HG03575 (cell line): ENCODE measurements around the gene MAPK8IP1.
"Not testable (repeated sequence)": the region's sequence is repeated elsewhere in the genome, so short reads cannot be mapped to it uniquely, and the experiment has no call there.

ENCODE experiments used
- ATAC-seq: cut with Tn5 transposase; IDR thresholded peaks from one replicate; pipeline ENCODE4 v1.9.1; 2021; ENCODE audit not compliant: unreplicated experiment, insufficient number of reproducible peaks, low FRiP score; ENCODE audit errors: extremely low read depth

MAPK8IP1 gene

DNA sequence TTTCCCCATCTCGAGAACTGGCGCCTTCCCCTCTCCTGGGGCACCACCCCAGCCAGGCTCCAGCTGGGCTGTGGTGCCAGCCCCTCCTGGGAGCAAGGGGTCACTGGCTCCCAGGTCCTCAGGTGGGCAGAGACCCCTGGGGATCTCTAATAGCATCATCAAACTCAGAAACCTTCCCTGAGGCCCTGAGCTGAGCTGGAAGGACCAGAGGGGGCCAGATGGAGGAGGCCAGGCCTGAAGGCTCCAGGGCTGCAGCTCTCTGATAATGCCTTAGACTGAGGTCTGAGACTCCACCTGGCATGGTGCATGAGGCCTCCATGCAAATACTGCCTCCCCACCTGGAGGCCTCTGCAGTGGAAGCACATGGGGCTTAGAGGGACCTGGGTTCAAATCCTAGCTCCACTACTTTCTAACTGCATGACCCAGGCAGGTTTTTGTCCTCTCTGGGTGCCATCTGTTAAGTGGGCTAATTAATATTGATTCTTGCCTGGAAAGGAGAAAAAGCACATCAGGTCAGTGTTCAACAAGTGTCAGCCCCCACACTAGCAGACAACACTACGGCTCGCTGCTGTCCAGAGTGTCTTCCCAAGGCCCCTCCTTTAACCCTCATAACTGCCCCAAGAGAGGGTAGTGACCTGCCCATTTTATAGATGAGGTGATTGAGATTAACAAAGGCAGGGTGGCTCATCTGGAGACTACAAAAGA lies 1.5 kb downstream of the MAPK8IP1 start:
- no peak for ATAC-seq

DNA sequence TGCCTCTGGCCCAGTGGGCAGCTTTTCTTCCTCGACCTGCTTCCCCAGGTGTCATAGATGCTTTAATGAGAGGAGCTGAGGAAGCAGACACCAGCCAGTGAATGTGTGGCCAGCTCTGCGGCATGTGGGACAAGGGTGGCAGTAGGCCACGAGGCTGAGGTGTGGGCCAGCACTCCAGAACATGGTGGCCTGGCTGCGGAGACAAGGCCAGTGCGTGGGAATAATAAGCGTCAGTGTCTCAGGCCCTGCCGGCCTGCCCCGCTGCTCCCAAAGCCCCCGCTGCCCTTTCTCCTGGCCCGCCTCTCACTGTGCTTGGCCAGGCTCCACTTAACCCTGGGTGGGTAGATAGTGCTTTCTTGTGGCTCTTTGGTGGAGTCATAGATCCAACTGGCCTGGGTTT lies 2.1 kb downstream of the MAPK8IP1 start:
- no peak for ATAC-seq

- no peak for ATAC-seq
These were observed 4.1 kb downstream of the MAPK8IP1 start for GRCh38 chr11:45889555-45889954.

GRCh38 chr11:45889966-45890365 lies 4.5 kb downstream of the MAPK8IP1 start:
- no peak for ATAC-seq

- no peak for ATAC-seq
These were observed 5.6 kb downstream of the MAPK8IP1 start for GRCh38 chr11:45890886-45891550.

- no peak for ATAC-seq
These were observed 7.4 kb downstream of the MAPK8IP1 start for GRCh38 chr11:45892856-45893255.

DNA sequence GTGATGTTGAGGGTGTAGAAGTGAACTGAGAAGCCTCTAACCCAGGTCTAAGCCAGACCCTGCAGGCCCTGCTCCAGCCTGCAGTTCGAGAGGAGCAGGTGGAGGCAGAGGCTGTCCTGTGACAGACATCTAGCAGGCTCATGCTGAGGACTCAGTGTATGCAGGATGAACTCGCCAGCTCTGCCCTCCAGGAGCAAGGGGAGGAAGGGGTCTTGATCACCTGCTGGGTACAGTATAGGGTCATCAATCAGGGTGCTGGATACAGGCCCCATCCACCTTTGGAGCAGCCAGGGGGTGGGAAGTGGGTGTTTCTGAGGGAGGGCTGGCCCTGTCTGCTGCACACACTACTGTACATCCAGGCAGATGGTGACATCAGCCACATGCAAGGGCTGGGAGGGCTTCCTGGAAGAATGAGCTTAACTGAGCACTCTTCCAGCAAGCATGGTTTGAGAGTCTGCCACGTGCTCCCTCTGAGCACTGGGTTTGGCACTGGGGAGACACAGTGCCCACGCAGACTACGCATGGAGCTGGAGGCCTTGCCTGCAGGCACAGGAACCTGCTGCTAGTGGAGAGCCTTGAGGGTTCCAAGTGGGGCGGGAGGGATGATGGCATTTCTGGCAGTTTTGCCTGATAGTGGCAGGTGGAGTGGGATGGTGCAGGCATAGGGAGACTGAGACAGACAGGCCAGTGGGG lies 9.2 kb downstream of the MAPK8IP1 start:
- ATAC-seq, result no peak

DNA sequence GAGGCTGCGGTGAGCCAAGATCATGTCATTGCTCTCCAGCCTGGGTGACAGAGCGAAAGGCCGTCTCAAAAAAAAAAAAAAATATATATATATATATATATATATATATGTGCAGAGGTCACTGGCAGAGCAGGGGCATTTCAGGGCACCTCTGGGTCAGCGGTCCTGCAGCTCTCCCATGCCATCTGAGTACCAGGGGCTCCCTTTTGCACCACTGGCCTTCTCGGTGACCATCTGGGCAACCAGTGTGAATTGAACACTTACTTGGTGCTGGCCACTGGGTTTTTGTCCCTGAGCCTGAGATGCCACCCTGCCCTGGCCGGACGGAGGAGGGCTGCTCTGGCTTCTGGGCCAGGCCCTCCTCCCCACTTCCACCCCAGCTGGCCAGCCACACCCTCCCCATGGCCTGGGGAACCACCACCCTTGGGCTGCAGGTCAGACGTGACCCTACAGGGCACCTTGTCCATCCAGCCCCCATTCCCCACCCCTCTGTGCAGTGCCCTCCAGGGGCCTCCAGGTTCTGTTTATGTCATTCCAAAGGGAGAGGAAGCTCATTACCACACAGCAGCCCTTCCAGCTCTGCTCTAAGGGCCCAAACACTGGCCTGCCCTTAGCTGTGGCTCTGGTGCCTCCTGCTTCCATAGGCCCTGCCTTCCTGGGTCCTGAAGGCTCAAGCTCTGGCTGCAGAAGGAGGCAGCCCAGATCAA lies 10.3 kb downstream of the MAPK8IP1 start:
- no peak for ATAC-seq

DNA sequence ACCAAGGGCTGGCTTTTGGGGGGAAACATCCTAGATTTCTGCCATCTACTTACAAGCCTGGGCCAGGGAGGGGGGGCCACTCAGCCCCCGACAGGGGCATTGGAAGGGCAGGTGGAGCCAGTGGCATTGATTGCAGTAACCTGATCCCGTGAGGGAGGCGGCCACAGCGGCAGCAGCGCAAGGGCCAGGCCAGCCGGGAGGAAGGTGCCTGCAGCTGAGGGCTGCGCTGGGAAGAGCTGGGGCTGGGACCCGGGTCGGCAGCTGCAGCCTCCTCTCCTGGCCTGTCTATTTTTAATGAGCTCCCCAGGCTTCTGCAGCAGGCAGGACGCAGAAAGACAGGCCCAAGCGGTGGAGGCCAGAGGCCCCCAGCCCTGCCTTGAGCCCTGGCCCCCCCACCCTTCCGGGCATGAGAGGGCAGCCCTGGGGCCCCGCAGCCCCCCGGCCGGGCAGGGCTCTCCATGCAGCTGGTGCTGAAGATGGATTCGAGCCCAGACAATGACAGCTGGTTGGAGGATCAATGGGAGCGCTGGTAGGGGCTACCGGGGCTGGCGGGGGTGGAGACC lies 11.1 kb downstream of the MAPK8IP1 start:
- no peak for ATAC-seq

GRCh38 chr11:45897556-45897955 lies 12.1 kb downstream of the MAPK8IP1 start:
- no peak for ATAC-seq

GRCh38 chr11:45899086-45899447 lies 13.6 kb downstream of the MAPK8IP1 start:
- ATAC-seq, result no peak

DNA sequence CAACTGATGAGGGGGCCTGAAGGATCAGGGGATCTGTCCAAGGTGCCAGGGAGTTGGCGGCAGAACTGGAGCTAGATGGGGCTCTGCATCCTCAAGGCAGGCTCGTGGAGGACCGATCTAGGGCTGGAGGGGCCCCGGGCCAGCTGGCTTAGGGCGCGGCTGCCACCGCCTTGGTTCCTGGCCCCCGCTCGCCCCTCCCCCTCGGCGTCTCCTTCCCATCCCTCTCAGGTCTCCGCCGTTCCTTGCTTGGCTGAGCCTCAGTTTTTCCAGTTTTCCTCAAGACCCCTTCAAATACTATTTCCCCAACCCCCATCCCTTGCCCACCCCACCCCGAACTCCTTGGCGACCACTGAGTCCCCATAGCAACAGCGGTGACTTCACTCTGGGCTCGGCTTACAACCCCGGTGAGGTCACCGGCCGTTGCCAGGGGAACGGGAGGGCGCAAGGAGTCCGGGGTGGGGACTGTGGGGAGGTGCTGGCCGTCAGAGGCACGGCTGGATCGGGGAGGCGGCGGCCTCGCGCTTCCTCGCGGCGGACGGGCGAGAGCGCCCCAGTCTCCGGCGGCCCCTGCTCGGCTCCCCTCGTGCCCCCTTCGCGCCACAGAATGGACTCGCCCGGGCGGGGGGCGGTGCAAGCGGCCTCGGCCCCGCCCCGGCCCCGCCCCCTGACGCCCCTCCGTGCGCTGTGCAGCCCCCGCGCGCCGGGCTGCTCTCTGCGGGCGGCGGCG lies 14.2 kb downstream of the MAPK8IP1 start:
- ATAC-seq, result no peak

- not testable (repeated sequence) for ATAC-seq
These were observed 14.8 kb downstream of the MAPK8IP1 start for GRCh38 chr11:45900175-45900800.

DNA sequence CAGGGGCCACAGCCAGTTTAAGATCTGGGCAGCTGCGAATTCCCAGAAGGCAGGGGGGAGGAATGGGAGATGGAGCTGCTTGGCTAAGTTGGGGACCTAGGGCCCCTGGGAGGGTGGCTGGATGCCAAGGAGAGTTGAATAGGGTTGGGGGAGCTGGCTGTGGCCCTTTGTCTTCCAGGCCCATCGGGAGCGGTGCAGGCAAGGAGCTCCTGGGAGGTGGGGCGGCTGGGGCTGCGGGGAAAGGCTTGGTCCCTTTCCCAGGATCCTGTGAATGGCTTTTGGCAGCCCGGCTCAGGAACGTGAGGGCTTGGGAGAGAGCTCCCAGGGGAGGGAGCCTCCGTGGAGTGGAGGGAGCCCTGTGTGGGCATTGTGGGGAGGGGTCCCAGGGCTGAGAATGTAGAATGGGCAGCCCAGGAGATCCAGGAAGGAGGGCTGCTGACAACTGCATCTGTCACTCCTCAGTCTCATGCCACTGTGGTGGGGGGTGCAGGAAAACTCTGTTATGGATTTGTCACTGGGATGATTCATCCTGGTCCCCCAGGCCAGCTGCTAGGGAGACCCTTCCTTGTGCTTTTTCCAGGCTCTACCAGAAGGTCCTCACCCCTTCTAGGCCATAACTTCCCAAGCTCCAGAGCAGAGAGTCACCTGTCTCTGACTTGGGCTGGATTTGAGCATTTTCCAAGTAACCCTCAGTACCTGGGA lies 15.6 kb downstream of the MAPK8IP1 start:
- ATAC-seq, result no peak

DNA sequence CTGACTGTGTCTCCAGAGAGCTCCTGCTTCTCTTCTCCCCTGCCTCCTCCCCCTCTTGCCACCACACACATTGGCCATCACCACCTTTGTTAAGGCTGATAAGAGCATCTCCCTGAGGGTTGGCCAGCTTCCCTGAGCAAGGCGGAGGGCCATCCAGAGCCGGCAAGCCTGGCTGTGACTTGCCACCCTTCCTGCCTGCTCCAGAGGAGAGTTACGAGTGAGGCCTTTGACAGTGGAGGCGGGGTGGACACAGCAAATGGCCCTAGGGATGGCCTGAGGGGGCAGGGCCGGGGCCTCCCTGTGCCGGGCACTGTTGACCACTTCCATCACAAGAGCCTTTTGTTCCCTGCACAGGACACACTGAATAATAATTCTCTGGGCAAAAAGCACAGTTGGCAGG lies 16.2 kb downstream of the MAPK8IP1 start:
- no peak for ATAC-seq

DNA sequence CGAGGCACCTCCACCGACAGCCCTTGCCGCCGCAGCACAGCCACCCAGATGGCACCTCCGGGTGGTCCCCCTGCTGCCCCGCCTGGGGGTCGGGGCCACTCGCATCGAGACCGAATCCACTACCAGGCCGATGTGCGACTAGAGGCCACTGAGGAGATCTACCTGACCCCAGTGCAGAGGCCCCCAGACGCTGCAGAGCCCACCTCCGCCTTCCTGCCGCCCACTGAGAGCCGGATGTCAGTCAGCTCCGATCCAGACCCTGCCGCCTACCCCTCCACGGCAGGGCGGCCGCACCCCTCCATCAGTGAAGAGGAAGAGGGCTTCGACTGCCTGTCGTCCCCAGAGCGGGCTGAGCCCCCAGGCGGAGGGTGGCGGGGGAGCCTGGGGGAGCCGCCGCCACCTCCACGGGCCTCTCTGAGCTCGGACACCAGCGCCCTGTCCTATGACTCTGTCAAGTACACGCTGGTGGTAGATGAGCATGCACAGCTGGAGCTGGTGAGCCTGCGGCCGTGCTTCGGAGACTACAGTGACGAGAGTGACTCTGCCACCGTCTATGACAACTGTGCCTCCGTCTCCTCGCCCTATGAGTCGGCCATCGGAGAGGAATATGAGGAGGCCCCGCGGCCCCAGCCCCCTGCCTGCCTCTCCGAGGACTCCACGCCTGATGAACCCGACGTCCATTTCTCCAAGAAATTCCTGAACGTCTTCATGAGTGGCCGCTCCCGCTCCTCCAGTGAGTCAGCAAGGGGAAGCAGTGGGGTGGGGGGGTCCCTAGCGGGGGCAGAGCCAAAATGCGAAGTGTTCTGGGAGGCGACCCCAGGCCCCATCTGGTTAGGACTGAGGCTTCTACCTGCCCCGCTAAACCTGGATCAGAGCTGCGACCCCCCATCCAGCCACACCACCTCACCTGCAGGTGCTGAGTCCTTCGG lies 17.3 kb downstream of the MAPK8IP1 start:
- ATAC-seq, result no peak
